ENCODE data around the gene SCT. TPM values are rescaled to one million over a fixed set of nuclear protein-coding genes. Genes with fewer than 3 reads are reported as not detected.

The SCT gene
- total and polyA plus RNA-seq, 2 donors (not counting 3 experiments of a cell fraction or from before 2014, with no cell fraction given): not detected

DNA sequence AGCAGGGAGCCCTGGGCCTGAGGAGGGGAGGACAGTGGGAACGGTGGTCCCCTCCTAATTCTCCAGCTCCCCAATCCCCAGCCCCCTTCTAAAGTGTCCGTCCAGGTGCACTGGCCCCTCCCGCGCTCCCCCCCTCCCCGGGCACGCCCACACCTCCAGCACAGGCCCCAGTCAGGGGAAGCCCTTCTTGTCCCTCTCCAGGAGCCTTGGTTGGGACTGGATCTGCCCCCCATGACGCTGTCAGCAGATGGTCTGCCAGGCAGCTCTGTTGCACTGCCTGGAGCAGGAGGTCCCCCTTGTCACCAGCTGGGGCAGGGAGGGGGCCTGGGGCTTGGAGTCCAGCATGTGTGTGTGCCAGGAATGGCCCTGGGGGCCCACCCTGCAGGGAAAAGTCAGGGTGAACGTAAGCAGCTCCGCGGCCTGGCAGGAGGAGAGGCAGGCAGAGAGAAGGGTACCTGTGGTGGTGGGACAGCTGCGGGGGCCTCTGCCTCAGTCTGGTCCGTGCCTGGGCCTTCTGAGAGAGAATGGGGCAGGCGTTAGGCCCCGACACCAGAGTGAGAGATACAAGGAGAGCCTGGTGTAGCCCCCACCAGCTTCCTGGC is 12.9 kb downstream of the SCT start:
- no peaks in the 10 kb centered on the region for H3K9me3 ChIP-seq (replicated peaks; ENCODE audit: control insufficient read depth, insufficient read depth, low read length)
- no peaks in the 10 kb centered on the region for H3K9me1 ChIP-seq (replicated peaks; ENCODE audit: control insufficient read depth, extremely low read depth, insufficient read depth, low read length)
- H2AFZ ChIP-seq (ENCODE audit: low read depth, low read length): no peak overlapping the region
- H3K4me1 ChIP-seq (ENCODE audit: control insufficient read depth, extremely low read depth, insufficient read depth, low read length): peaks cover 6% of the 10 kb centered on the region
- H3K27ac ChIP-seq (ENCODE audit: insufficient read depth, low read depth, low read length): no peak overlapping the region
- H3K4me2 ChIP-seq (ENCODE audit: insufficient read depth, low read length): no peak overlapping the region
- no peaks in the 10 kb centered on the region for H3K79me2 ChIP-seq (ENCODE audit: control insufficient read depth, insufficient read depth, low read length)
- H3K27me3 ChIP-seq (ENCODE audit: control insufficient read depth in 2 of 2, insufficient read depth in 2 of 2, low read length in 2 of 2): no peaks in the 10 kb centered on the region
- dilution Hi-C loops (cut with MboI; ENCODE audit: extremely low pct_ligation_motif_present, low sequenced_read_pairs) (no loop called here), intact Hi-C loops (cut with micrococcal nuclease) (loop anchor here (5.0 kb wide), 1 partner anchor 37 kb away; the partner anchor contains the start of gene PHRF1)
- DNase-seq (ENCODE audit: low read depth, low spot score) (no peak), FAIRE-seq (no peak)
- ChIA-PET CTCF (no interaction called here), POLR2A (no interaction called here)
- no peak overlapping the region for H3K4me3 ChIP-seq (replicated peaks in 1 of 3; ENCODE audit: insufficient read depth in 1 of 3, low read depth in 1 of 3, low read length in 3 of 3)
- TF ChIP-seq, protein P1, sequence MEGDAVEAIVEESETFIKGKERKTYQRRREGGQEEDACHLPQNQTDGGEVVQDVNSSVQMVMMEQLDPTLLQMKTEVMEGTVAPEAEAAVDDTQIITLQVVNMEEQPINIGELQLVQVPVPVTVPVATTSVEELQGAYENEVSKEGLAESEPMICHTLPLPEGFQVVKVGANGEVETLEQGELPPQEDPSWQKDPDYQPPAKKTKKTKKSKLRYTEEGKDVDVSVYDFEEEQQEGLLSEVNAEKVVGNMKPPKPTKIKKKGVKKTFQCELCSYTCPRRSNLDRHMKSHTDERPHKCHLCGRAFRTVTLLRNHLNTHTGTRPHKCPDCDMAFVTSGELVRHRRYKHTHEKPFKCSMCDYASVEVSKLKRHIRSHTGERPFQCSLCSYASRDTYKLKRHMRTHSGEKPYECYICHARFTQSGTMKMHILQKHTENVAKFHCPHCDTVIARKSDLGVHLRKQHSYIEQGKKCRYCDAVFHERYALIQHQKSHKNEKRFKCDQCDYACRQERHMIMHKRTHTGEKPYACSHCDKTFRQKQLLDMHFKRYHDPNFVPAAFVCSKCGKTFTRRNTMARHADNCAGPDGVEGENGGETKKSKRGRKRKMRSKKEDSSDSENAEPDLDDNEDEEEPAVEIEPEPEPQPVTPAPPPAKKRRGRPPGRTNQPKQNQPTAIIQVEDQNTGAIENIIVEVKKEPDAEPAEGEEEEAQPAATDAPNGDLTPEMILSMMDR (IDR thresholded peaks at IDR 0.05; ENCODE audit: extremely low read depth in 1 of 2, insufficient read depth in 1 of 2, low read depth in 1 of 2, low read length in 2 of 2): no peak
- TF ChIP-seq FOS (IDR thresholded peaks at IDR 0.05; ENCODE audit: borderline replicate concordance, insufficient read depth, low read length) (no peak), MYC (IDR thresholded peaks at IDR 0.05; ENCODE audit: low read depth, low read length) (no peak), GATA2 (IDR thresholded peaks at IDR 0.05; ENCODE audit: insufficient read depth, insufficient read length, low read depth, low read length) (no peak), JUN (IDR thresholded peaks at IDR 0.05; ENCODE audit: borderline replicate concordance, insufficient read depth, insufficient read length, low read depth) (no peak), EZH2 (IDR thresholded peaks at IDR 0.05; ENCODE audit: borderline replicate concordance, low read depth, low read length, severe bottlenecking) (no peak), POLR2A (IDR thresholded peaks at IDR 0.05; ENCODE audit: low read depth, low read length) (no peak), POLR2AphosphoS5 (IDR thresholded peaks at IDR 0.05; ENCODE audit: insufficient read depth, low read depth, low read length) (no peak), MAX (IDR thresholded peaks at IDR 0.05; ENCODE audit: insufficient read depth, insufficient read length) (no peak)
- no peaks in the 10 kb centered on the region for H4K20me1 ChIP-seq (replicated peaks; ENCODE audit: control insufficient read depth, extremely low read depth, insufficient read depth, low read length)
- no peak overlapping the region for H3K9ac ChIP-seq (replicated peaks; ENCODE audit: extremely low read depth, insufficient read depth, low read length)
- H3K36me3 ChIP-seq (ENCODE audit: control insufficient read depth in 2 of 2, extremely low read depth in 1 of 2, insufficient read depth in 2 of 2, low read length in 2 of 2): peaks cover 3 to 32% of the 10 kb centered on the region in 2 experiments
- BruUV-seq (replicated peaks): no TSS peak

Data from endothelial cell of umbilical vein (primary cell).